Loucy (cell line): ENCODE measurements around the gene C8A.

ENCODE experiments used
- H2AFZ ChIP-seq: fragments of 200-600 bp; sonication (generic); 2 replicates; pipeline ENCODE4 v1.6.0; 2016; ENCODE audit warnings: antibody characterized with exemption, mild to moderate bottlenecking, low read length, moderate library complexity
- H3F3A ChIP-seq: fragments of 200-600 bp; 2 replicates; pipeline ENCODE4 v1.6.0; 2016; ENCODE audit warnings: antibody characterized with exemption, low read depth, mild to moderate bottlenecking
- H3K27me3 ChIP-seq: fragments of 200-600 bp; sonication (generic); 2 replicates; pipeline ENCODE4 v1.6.1; 2014; ENCODE audit warnings: low read length, mild to moderate bottlenecking; ENCODE audit not compliant: insufficient read depth, poor library complexity, severe bottlenecking
- H3K36me3 ChIP-seq: fragments of 200-600 bp; sonication (generic); 2 replicates; pipeline ENCODE4 v1.6.1; 2016; ENCODE audit warnings: low read length; ENCODE audit not compliant: insufficient read depth
- H3K4me1 ChIP-seq: fragments of 200-600 bp; sonication (generic); 2 replicates; pipeline ENCODE4 v1.5.1; 2014; ENCODE audit warnings: low read length, mild to moderate bottlenecking; ENCODE audit not compliant: insufficient read depth, poor library complexity, severe bottlenecking
- H3K4me2 ChIP-seq: fragments of 200-600 bp; sonication (generic); 2 replicates; pipeline ENCODE4 v1.6.0; 2014; ENCODE audit warnings: antibody characterized with exemption, low read length, low read depth, mild to moderate bottlenecking; ENCODE audit not compliant: poor library complexity, severe bottlenecking
- H3K4me3 ChIP-seq: fragments of 200-600 bp; sonication (generic); 2 replicates; pipeline ENCODE4 v1.5.1; 2014; ENCODE audit warnings: low read length, mild to moderate bottlenecking, mixed read lengths; ENCODE audit not compliant: poor library complexity, severe bottlenecking
- H3K79me2 ChIP-seq: fragments of 200-600 bp; sonication (generic); 2 replicates; pipeline ENCODE4 v1.6.1; 2014; ENCODE audit warnings: low read length; ENCODE audit not compliant: insufficient read depth
- H3K9ac ChIP-seq: fragments of 200-600 bp; sonication (generic); 2 replicates; pipeline ENCODE4 v1.6.0; 2014; ENCODE audit warnings: mild to moderate bottlenecking, low read depth, low read length, moderate library complexity; ENCODE audit not compliant: poor library complexity, severe bottlenecking
- H3K9me2 ChIP-seq: fragments of 200-600 bp; sonication (generic); replicated peaks from 2 replicates; pipeline ENCODE4 v1.6.1; 2016; ENCODE audit warnings: low read depth, low read length, mixed read lengths
- H3K9me3 ChIP-seq: fragments of 200-600 bp; sonication (generic); 2 replicates; pipeline ENCODE4 v1.6.1; 2014; ENCODE audit warnings: mild to moderate bottlenecking, antibody characterized with exemption, low read length, low read depth; ENCODE audit not compliant: insufficient read depth
- H4K20me1 ChIP-seq: fragments of 200-600 bp; sonication (generic); 2 replicates; pipeline ENCODE4 v1.6.0; 2014; ENCODE audit warnings: antibody characterized with exemption, low read length, mild to moderate bottlenecking; ENCODE audit not compliant: insufficient read depth, poor library complexity, severe bottlenecking
- EZH2phosphoT487 ChIP-seq: fragments of 200-600 bp; IDR thresholded peaks from 2 replicates; pipeline ENCODE4 v1.6.1; 2018; ENCODE audit warnings: antibody characterized with exemption, mild to moderate bottlenecking, moderate library complexity, borderline replicate concordance
- TF ChIP-seq, protein P1 (sequence below): fragments of 200-600 bp; sonication (generic); conservative IDR thresholded peaks from 2 replicates; pipeline ENCODE4 v1.5.1; 2014; ENCODE audit warnings: mild to moderate bottlenecking, antibody characterized with exemption, low read length

C8A gene

DNA sequence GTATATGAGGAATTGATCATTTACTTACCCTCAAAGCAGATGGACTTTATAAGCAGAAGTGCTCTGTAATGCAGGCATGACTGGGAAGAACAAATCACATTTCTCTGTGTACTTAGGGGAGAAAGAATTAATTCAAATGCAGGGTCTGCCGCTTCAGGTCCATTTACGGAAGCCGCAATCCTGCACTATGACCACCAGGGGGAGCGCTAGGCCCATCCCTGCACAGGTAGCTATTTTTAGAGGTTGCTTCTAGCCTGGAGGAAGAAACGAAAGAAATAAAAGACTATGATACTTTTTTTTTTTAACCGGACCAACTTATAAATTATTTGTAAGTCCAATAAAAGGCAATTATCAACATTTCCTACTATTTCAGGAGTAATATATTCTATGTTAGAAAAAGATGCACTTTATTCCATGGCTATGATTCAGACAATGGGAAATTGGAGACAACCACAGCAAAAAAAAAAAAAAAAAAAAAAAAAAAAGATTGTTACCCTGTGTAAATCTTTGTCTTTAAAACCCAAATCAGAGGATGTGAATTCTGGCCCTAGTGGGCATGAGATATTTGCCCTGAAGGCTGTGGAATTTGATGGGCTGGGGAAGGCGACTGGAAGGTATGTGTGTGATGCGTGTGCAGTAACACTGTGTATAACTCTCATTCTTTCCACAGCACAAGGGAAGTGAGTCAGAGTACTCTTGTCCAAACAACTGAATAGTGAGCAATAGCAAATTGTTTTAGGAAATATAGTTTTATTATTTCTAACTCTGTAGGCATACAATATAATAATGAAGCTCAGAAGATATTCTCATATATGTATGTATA is 22.5 kb upstream of the C8A start:
- Histone ChIP-seq H3K79me2 (no peaks in the 10 kb centered on the region), H3K9me2 (no peaks in the 10 kb centered on the region), H2AFZ (no peak overlapping the region; the same call in 1 of the 2 replicates), H3K4me1 (no peaks in the 10 kb centered on the region), H3K4me3 (no peak overlapping the region), H4K20me1 (no peaks in the 10 kb centered on the region), H3K36me3 (no peaks in the 10 kb centered on the region), H3F3A (no peaks in the 10 kb centered on the region), H3K9me3 (no peaks in the 10 kb centered on the region), H3K4me2 (no peak overlapping the region), H3K9ac (no peak overlapping the region), H3K27me3 (no peaks in the 10 kb centered on the region)
- TF ChIP-seq, protein P1, sequence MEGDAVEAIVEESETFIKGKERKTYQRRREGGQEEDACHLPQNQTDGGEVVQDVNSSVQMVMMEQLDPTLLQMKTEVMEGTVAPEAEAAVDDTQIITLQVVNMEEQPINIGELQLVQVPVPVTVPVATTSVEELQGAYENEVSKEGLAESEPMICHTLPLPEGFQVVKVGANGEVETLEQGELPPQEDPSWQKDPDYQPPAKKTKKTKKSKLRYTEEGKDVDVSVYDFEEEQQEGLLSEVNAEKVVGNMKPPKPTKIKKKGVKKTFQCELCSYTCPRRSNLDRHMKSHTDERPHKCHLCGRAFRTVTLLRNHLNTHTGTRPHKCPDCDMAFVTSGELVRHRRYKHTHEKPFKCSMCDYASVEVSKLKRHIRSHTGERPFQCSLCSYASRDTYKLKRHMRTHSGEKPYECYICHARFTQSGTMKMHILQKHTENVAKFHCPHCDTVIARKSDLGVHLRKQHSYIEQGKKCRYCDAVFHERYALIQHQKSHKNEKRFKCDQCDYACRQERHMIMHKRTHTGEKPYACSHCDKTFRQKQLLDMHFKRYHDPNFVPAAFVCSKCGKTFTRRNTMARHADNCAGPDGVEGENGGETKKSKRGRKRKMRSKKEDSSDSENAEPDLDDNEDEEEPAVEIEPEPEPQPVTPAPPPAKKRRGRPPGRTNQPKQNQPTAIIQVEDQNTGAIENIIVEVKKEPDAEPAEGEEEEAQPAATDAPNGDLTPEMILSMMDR = peak; percentile 98
- TF ChIP-seq EZH2phosphoT487 = no peak

DNA sequence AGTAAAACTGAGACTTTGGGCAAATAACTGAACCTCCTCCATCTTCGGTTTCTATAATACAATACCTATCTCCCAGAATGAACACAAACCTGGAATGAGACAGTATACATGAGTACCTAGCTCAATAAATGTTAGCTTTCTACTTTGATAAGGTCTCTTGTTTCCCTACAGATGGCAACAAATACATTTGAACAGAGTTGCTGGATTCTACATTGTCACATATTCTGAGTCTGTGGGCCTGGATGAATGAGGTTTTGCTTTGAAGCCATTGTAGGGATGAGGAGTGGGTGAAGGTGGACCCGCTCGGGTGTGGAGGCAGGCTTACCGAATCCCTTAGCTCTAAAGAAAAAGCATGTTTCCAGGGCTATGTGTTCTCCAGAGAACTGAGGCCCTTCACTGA is 21.5 kb upstream of the C8A start:
- no peaks in the 10 kb centered on the region for H3K9me3 ChIP-seq
- no peaks in the 10 kb centered on the region for H3F3A ChIP-seq
- no peaks in the 10 kb centered on the region for H3K36me3 ChIP-seq
- H3K9me2 ChIP-seq = no peaks in the 10 kb centered on the region
- H3K9ac ChIP-seq = no peak overlapping the region
- no peaks in the 10 kb centered on the region for H4K20me1 ChIP-seq
- H2AFZ ChIP-seq = no peak overlapping the region
- no peak overlapping the region for H3K4me2 ChIP-seq
- H3K4me3 ChIP-seq = no peak overlapping the region
- no peak for TF ChIP-seq EZH2phosphoT487
- TF ChIP-seq, protein P1 = no peak
- no peaks in the 10 kb centered on the region for H3K4me1 ChIP-seq
- H3K27me3 ChIP-seq = no peaks in the 10 kb centered on the region
- H3K79me2 ChIP-seq = no peaks in the 10 kb centered on the region

DNA sequence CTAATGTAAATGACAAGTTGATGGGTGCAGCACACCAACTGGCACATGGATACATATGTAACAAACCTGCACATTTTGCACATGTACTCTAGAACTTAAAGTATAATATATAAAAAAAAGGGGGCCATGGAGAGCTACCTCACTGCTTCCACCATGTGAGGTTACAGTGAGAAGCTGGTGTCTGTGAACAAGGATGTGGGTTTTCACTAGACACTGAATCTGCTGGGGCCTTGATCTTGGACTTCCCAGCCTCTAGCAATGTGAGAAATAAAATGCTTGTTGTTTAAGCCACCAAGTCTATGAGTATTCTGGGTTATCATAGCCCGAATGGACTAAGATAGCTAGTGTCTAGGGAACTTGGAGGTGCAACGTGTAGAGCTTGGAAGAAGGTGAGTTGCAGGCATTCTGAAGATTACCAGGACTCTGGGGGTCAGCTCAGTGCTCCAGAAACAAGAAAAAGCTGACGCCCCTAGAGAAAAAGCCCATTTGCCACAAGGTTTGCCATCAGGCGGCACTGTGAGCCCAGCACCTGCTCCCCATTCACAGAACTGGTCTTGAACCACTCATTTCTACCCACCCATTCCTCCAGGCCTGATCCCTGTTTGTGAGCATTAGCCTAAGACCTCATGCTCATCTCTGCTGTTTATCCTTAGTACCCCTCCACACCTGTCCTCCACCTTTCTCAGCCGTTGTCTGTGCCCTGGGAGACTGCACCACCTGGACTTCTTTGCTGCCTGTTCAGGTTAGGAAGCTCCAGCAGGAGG is 20.3 kb upstream of the C8A start:
- H3K27me3 ChIP-seq = no peaks in the 10 kb centered on the region
- TF ChIP-seq EZH2phosphoT487 = no peak
- TF ChIP-seq, protein P1 = no peak
- no peak overlapping the region for H3K9ac ChIP-seq
- H2AFZ ChIP-seq = no peak overlapping the region
- no peak overlapping the region for H3K4me2 ChIP-seq
- H3K36me3 ChIP-seq = no peaks in the 10 kb centered on the region
- H4K20me1 ChIP-seq = no peaks in the 10 kb centered on the region
- no peaks in the 10 kb centered on the region for H3K9me3 ChIP-seq
- no peak overlapping the region for H3K4me3 ChIP-seq
- no peaks in the 10 kb centered on the region for H3K9me2 ChIP-seq
- no peaks in the 10 kb centered on the region for H3F3A ChIP-seq
- no peaks in the 10 kb centered on the region for H3K4me1 ChIP-seq
- no peaks in the 10 kb centered on the region for H3K79me2 ChIP-seq
